NB4 (cell line): ENCODE data around the gene CTBP2.

Experiments used
- CTCF ChIP-seq: IDR thresholded peaks from one replicate; pipeline ENCODE4 v1.5.1; 2012; ENCODE audit warnings: low read depth, low read length
- MYC ChIP-seq: IDR thresholded peaks from 2 replicates; pipeline ENCODE4 v1.6.1; 2011; ENCODE audit warnings: low read depth, low read length

GRCh38 chr10:125127986-125128385 lies 32.4 kb downstream of the CTBP2 start:
- TF ChIP-seq CTCF: no peak
- no peak for TF ChIP-seq MYC
